Neuronal stem cell (in vitro differentiated cells): ENCODE measurements around the gene CREB3L2.

ENCODE experiments used
- DNase-seq: peaks from one replicate; pipeline ENCODE4 v3.0.0-alpha.2; 2013; ENCODE audit warnings: low spot score
- H2AFZ ChIP-seq: one replicate; pipeline ENCODE4 v1.6.1; 2013; ENCODE audit warnings: mild to moderate bottlenecking, low read length, inconsistent platforms
- H2AK5ac ChIP-seq: 2 replicates; pipeline ENCODE4 v1.6.1; 2013; ENCODE audit warnings: low read depth, mild to moderate bottlenecking, inconsistent platforms, low read length, moderate library complexity, mixed read lengths
- H2BK120ac ChIP-seq: 2 replicates; pipeline ENCODE4 v1.6.1; 2013; ENCODE audit warnings: low read depth, mild to moderate bottlenecking, inconsistent platforms, low read length, moderate library complexity, mixed read lengths
- H2BK12ac ChIP-seq: one replicate; pipeline ENCODE4 v1.6.1; 2013; ENCODE audit warnings: low read length, inconsistent platforms
- H2BK15ac ChIP-seq: 2 replicates; pipeline ENCODE4 v1.6.1; 2013; ENCODE audit warnings: mild to moderate bottlenecking, low read length, inconsistent platforms, mixed read lengths
- H2BK5ac ChIP-seq: one replicate; pipeline ENCODE4 v1.6.1; 2013; ENCODE audit warnings: inconsistent platforms, mild to moderate bottlenecking, low read length, moderate library complexity
- H3K14ac ChIP-seq: one replicate; pipeline ENCODE4 v1.6.1; 2013; ENCODE audit warnings: low read length, inconsistent platforms
- H3K18ac ChIP-seq: 2 replicates; pipeline ENCODE4 v1.6.1; 2013; ENCODE audit warnings: low read length, inconsistent platforms
- H3K23ac ChIP-seq: 2 replicates; pipeline ENCODE4 v1.6.1; 2013; ENCODE audit warnings: low read depth, mild to moderate bottlenecking, mixed read lengths, low read length, inconsistent platforms; ENCODE audit not compliant: poor library complexity
- H3K27ac ChIP-seq: replicated peaks from 3 replicates; pipeline ENCODE4 v1.5.1; 2013; ENCODE audit warnings: low read length, inconsistent platforms
- H3K27me3 ChIP-seq, 3 experiments: 2 replicates each; pipeline ENCODE4 v1.6.1; 2013; ENCODE audit warnings: low read length in 3 of 3, mild to moderate bottlenecking in 2 of 3, inconsistent platforms in 1 of 3, low read depth in 1 of 3, mixed read lengths in 1 of 3, moderate library complexity in 1 of 3; ENCODE audit not compliant: control insufficient read depth in 3 of 3, insufficient read depth in 3 of 3
- H3K36me3 ChIP-seq, 2 donors: replicated peaks in 1 of 2; 2 replicates each; pipeline ENCODE4 v1.6.1; 2013; ENCODE audit warnings: low read length in 2 of 2; ENCODE audit not compliant: control insufficient read depth in 2 of 2, insufficient read depth in 2 of 2
- H3K4ac ChIP-seq: 2 replicates; pipeline ENCODE4 v1.6.1; 2013; ENCODE audit warnings: inconsistent platforms, mild to moderate bottlenecking, low read length, moderate library complexity
- H3K4me1 ChIP-seq, 2 donors: 1 replicate in 1 of 2; 2 replicates in 1 of 2; pipeline ENCODE4 v1.6.1; 2013; ENCODE audit warnings: low read length in 2 of 2, low read depth in 1 of 2; ENCODE audit not compliant: control insufficient read depth in 2 of 2, insufficient read depth in 1 of 2
- H3K4me2 ChIP-seq: one replicate; pipeline ENCODE4 v1.6.1; 2013; ENCODE audit warnings: mild to moderate bottlenecking, low read length, inconsistent platforms; ENCODE audit not compliant: insufficient read depth, poor library complexity, severe bottlenecking
- H3K4me3 ChIP-seq, 2 donors: 2 replicates each; pipeline ENCODE4 v1.5.1; 2013; ENCODE audit warnings: low read length in 2 of 2, mild to moderate bottlenecking in 2 of 2, inconsistent platforms in 1 of 2, moderate library complexity in 1 of 2
- H3K79me1 ChIP-seq: one replicate; pipeline ENCODE4 v1.6.1; 2013; ENCODE audit warnings: low read depth, mild to moderate bottlenecking, inconsistent platforms, low read length, moderate library complexity
- H3K9ac ChIP-seq: one replicate; pipeline ENCODE4 v1.6.1; 2013; ENCODE audit warnings: mild to moderate bottlenecking, low read depth, low read length, inconsistent platforms; ENCODE audit not compliant: poor library complexity
- H3K9me3 ChIP-seq, 2 donors: replicated peaks in 1 of 2; 2 replicates each; pipeline versions ENCODE3 to v1.6.1; 2013; ENCODE audit warnings: low read length in 2 of 2, mild to moderate bottlenecking in 2 of 2, inconsistent platforms in 1 of 2, low read depth in 1 of 2, mixed read lengths in 1 of 2, moderate library complexity in 1 of 2; ENCODE audit not compliant: control insufficient read depth in 2 of 2, insufficient read depth in 1 of 2
- H4K8ac ChIP-seq: one replicate; pipeline ENCODE4 v1.6.1; 2013; ENCODE audit warnings: low read depth, mild to moderate bottlenecking, inconsistent platforms, low read length, moderate library complexity
- H4K91ac ChIP-seq: one replicate; pipeline ENCODE4 v1.6.1; 2013; ENCODE audit warnings: low read length, low read depth, mild to moderate bottlenecking, inconsistent platforms; ENCODE audit not compliant: poor library complexity
- WGBS, 2 donors: extraction: QIAGEN DNeasy Blood & Tissue Kit; methylation state at CpG; one replicate each; pipeline ENCODE4 v1.1.7; 2013; ENCODE audit warnings: missing lambda C conversion rate in 2 of 2, mixed read lengths in 1 of 2; ENCODE audit not compliant: insufficient read length in 2 of 2, insufficient replicate concordance in 1 of 2; ENCODE audit errors: extremely low coverage in 2 of 2; 5-methylcytosine and 5-hydroxymethylcytosine counted together

CREB3L2 gene

DNA sequence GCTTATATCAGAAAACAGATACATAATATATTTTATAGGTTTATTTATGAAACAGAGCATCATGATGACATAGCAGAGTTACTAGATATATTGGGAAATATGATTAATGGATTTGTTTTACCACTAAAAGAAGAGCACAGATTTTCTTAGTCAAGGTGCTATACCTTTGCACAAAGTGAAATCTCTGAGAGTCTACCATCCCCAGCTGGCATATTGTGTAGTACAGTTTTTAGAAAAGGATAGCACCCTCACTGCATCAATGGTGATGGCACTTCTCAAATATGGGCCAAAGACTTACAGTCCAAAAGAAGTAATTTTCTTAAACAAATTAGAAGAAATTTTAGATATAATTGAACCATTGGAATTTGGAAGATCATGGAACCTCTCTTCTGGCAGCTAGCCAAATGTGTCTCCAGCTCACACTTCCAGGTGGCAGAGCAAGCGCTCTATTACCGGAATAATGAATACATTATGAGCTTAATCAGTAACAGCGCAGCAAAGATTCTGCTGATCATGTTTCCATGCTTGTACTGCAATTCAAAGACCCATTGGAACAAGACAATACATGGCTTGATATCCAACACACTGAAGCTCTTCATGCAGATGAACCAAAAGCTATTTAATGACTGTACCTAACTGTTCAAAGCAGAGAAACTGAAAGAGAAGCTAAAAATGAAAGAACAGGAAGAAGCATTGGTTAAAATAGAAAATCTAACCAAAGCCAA, 21.9 kb upstream of the CREB3L2 start:
- no peak overlapping the region for H3K4me3 ChIP-seq
- no peak overlapping the region for H3K14ac ChIP-seq
- no peak overlapping the region for H3K4me2 ChIP-seq
- H3K36me3 ChIP-seq = no peaks in the 10 kb centered on the region
- H2BK120ac ChIP-seq = no peak overlapping the region
- no peak overlapping the region for H2AK5ac ChIP-seq
- H2BK12ac ChIP-seq = no peak overlapping the region
- no peak overlapping the region for H4K91ac ChIP-seq
- no peaks in the 10 kb centered on the region for H3K4me1 ChIP-seq
- H2AFZ ChIP-seq = no peak overlapping the region
- H2BK15ac ChIP-seq = no peak overlapping the region
- no peaks in the 10 kb centered on the region for H3K79me1 ChIP-seq
- H2BK5ac ChIP-seq = no peak overlapping the region
- H3K27me3 ChIP-seq = peaks cover 0 to 3% (median 0%) of the 10 kb centered on the region in 3 experiments
- H4K8ac ChIP-seq = no peak overlapping the region
- H3K9me3 ChIP-seq = peaks cover 6 to 9% of the 10 kb centered on the region in 2 donors
- H3K27ac ChIP-seq = no peak overlapping the region
- no peak overlapping the region for H3K9ac ChIP-seq
- WGBS, 2 donors = no CpG with 5 or more reads among the region's 3 CpGs
- no peak overlapping the region for H3K4ac ChIP-seq
- no peak overlapping the region for H3K18ac ChIP-seq
- DNase-seq = no peak
- no peak overlapping the region for H3K23ac ChIP-seq

DNA sequence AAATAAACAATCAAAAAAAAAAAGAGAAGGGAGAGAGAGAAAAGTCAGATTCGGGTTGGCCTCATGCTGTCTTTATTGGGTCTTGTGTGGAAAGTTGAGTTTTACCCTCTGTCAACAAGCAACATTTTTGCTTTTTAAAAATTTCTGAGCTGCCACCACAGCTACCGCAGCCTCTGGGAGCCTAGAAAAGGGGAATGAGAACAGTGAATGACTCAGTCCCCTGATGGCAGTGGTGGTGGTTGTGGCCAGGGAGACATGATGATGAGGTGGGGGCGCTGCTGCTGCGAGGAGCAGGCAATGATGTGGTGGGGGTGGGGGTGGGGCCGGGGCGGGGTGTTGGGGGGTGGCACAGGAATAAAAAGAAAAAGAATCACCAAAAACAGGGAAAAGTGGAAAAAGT, 20.0 kb upstream of the CREB3L2 start:
- no peak overlapping the region for H3K23ac ChIP-seq
- H3K18ac ChIP-seq = no peak overlapping the region
- H4K8ac ChIP-seq = no peak overlapping the region
- H3K9ac ChIP-seq = no peak overlapping the region
- H3K27ac ChIP-seq = no peak overlapping the region
- H3K4me3 ChIP-seq = no peak overlapping the region
- H2AK5ac ChIP-seq = no peak overlapping the region
- H4K91ac ChIP-seq = no peak overlapping the region
- peaks cover 6 to 9% of the 10 kb centered on the region in 2 donors for H3K9me3 ChIP-seq
- H2AFZ ChIP-seq = no peak overlapping the region
- no peaks in the 10 kb centered on the region for H3K79me1 ChIP-seq
- no peak overlapping the region for H3K4me2 ChIP-seq
- DNase-seq = no peak
- H3K4ac ChIP-seq = no peak overlapping the region
- H3K27me3 ChIP-seq = peaks cover 0 to 3% (median 0%) of the 10 kb centered on the region in 3 experiments
- no peak overlapping the region for H2BK15ac ChIP-seq
- WGBS, 2 donors = no CpG with 5 or more reads among the region's 6 CpGs
- no peak overlapping the region for H3K14ac ChIP-seq
- H3K4me1 ChIP-seq = peaks cover 0 to under 1% of the 10 kb centered on the region in 2 donors
- no peak overlapping the region for H2BK12ac ChIP-seq
- no peaks in the 10 kb centered on the region for H3K36me3 ChIP-seq
- no peak overlapping the region for H2BK5ac ChIP-seq
- H2BK120ac ChIP-seq = no peak overlapping the region

- H2BK12ac ChIP-seq = no peak overlapping the region
- no CpG with 5 or more reads among the region's 1 CpG for WGBS, 2 donors
- H3K4me1 ChIP-seq = peaks cover 0 to 1% of the 10 kb centered on the region in 2 donors
- DNase-seq = no peak
- H2BK15ac ChIP-seq = no peak overlapping the region
- peaks cover 0 to 4% of the 10 kb centered on the region in 2 donors for H3K9me3 ChIP-seq
- H4K91ac ChIP-seq = no peak overlapping the region
- no peak overlapping the region for H3K14ac ChIP-seq
- H3K36me3 ChIP-seq = no peaks in the 10 kb centered on the region
- H2AFZ ChIP-seq = no peak overlapping the region
- H3K4me2 ChIP-seq = no peak overlapping the region
- H2BK120ac ChIP-seq = no peak overlapping the region
- H2BK5ac ChIP-seq = no peak overlapping the region
- H3K4ac ChIP-seq = no peak overlapping the region
- no peaks in the 10 kb centered on the region for H3K27me3 ChIP-seq
- H2AK5ac ChIP-seq = no peak overlapping the region
- no peaks in the 10 kb centered on the region for H3K79me1 ChIP-seq
- no peak overlapping the region for H3K9ac ChIP-seq
- no peak overlapping the region for H4K8ac ChIP-seq
- no peak overlapping the region for H3K27ac ChIP-seq
- H3K4me3 ChIP-seq = no peak overlapping the region
- H3K23ac ChIP-seq = no peak overlapping the region
- H3K18ac ChIP-seq = no peak overlapping the region
Observed at GRCh38 chr7:138017992-138018391, 16.1 kb upstream of the CREB3L2 start.

- peak overlapping the region; percentile 77 for H2AK5ac ChIP-seq
- H3K4me3 ChIP-seq = no peak overlapping the region
- H4K91ac ChIP-seq = no peak overlapping the region
- H2AFZ ChIP-seq = peak overlapping the region; percentile 39
- no peak overlapping the region for H3K4ac ChIP-seq
- no peak overlapping the region for H3K27ac ChIP-seq
- H2BK12ac ChIP-seq = no peak overlapping the region
- H2BK5ac ChIP-seq = no peak overlapping the region
- H3K14ac ChIP-seq = no peak overlapping the region
- no peak overlapping the region for H3K4me2 ChIP-seq
- DNase-seq = no peak
- H3K23ac ChIP-seq = no peak overlapping the region
- H3K4me1 ChIP-seq = peaks cover 0 to 1% of the 10 kb centered on the region in 2 donors
- no peak overlapping the region for H2BK15ac ChIP-seq
- no peak overlapping the region for H4K8ac ChIP-seq
- H3K9ac ChIP-seq = no peak overlapping the region
- H2BK120ac ChIP-seq = no peak overlapping the region
- no CpG with 5 or more reads among the region's 5 CpGs for WGBS, 2 donors
- no peaks in the 10 kb centered on the region for H3K9me3 ChIP-seq
- H3K36me3 ChIP-seq = no peaks in the 10 kb centered on the region
- H3K79me1 ChIP-seq = no peaks in the 10 kb centered on the region
- no peak overlapping the region for H3K18ac ChIP-seq
- H3K27me3 ChIP-seq = no peaks in the 10 kb centered on the region
Observed at GRCh38 chr7:138015096-138015495, 13.2 kb upstream of the CREB3L2 start.
